Measurements from ENCODE around the gene NMT1.

DNA sequence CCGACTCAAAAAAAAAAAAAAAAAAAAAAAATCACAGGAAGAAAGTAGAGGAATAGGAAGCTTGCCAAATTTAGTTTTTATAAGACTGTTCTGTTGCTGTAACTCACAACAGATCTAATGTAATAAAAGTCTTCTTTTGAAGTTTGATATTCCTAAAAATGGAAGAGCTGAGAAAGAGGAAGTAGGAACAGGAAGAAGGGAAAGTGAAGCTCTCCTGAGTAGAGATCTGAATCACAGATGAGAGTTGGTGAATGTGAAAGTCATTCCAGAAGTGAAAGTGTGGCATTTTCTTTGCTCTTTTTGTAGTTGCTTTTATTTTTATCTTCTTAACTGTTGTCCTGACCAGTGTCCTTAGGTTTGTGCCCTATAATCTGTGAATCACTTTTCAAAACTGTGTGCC lies 2.1 kb downstream of the NMT1 start:
- no peak for TF ChIP-seq POLR2A (IDR thresholded peaks at IDR 0.05)
- TF ChIP-seq, protein P1, sequence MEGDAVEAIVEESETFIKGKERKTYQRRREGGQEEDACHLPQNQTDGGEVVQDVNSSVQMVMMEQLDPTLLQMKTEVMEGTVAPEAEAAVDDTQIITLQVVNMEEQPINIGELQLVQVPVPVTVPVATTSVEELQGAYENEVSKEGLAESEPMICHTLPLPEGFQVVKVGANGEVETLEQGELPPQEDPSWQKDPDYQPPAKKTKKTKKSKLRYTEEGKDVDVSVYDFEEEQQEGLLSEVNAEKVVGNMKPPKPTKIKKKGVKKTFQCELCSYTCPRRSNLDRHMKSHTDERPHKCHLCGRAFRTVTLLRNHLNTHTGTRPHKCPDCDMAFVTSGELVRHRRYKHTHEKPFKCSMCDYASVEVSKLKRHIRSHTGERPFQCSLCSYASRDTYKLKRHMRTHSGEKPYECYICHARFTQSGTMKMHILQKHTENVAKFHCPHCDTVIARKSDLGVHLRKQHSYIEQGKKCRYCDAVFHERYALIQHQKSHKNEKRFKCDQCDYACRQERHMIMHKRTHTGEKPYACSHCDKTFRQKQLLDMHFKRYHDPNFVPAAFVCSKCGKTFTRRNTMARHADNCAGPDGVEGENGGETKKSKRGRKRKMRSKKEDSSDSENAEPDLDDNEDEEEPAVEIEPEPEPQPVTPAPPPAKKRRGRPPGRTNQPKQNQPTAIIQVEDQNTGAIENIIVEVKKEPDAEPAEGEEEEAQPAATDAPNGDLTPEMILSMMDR (IDR thresholded peaks at IDR 0.05) = no peak

Measured in right lobe of liver (tissue), 4 donors.